ENCODE results near the gene PIP4K2A.

The PIP4K2A gene

DNA sequence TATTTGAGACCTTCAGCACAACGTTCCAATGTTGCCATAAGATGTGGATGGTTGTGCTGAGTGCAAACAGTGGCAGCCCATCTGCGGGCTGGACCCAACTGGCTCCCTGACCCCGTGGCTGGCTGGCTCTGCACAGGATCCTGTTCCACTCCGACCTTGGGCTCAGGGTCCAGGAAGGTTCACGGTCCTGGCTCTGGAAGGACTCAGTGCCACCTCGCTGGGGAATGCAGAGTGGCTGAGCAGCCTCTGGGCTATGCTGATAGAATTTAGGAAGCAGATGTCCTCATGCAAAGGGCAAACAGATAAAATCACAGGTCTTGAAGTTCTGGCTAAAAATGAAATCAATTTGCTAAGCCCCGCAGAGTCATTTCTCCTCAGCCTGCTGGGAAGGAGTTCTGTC is 171.6 kb downstream of the PIP4K2A start:
- no peak overlapping the region for H3K4me3 ChIP-seq (ENCODE audit: low read length in 2 of 2)
- DNase-seq (ENCODE audit: low spot score) = no peak
- peak overlapping the region; percentile 8 for H3K18ac ChIP-seq (ENCODE audit: low read length)
- no peak overlapping the region for H3K4ac ChIP-seq (ENCODE audit: low read length)
- H2BK5ac ChIP-seq (ENCODE audit: low read length) = peak overlapping the region; percentile 45
- H3K23ac ChIP-seq (ENCODE audit: low read depth, low read length, poor library complexity) = no peak overlapping the region
- H3K9me3 ChIP-seq (replicated peaks in 1 of 2; ENCODE audit: control insufficient read depth in 2 of 2, insufficient read depth in 1 of 2, low read depth in 1 of 2, low read length in 2 of 2) = no peaks in the 10 kb centered on the region
- H4K91ac ChIP-seq (ENCODE audit: low read depth, low read length, poor library complexity) = no peak overlapping the region
- no peak overlapping the region for H3K14ac ChIP-seq (ENCODE audit: low read length)
- WGBS, 2 donors (ENCODE audit: extremely low coverage in 2 of 2, insufficient read length in 2 of 2, insufficient replicate concordance in 1 of 2) = no CpG with 5 or more reads among the region's 7 CpGs
- H3K4me2 ChIP-seq (ENCODE audit: insufficient read depth, low read length, poor library complexity, severe bottlenecking) = no peak overlapping the region
- H2BK120ac ChIP-seq (ENCODE audit: low read depth, low read length) = no peak overlapping the region
- no peak overlapping the region for H2BK12ac ChIP-seq (ENCODE audit: low read length)
- no peak overlapping the region for H3K27ac ChIP-seq (replicated peaks; ENCODE audit: low read length)
- H2BK15ac ChIP-seq (ENCODE audit: low read length) = no peak overlapping the region
- no peak overlapping the region for H2AFZ ChIP-seq (ENCODE audit: low read length)
- H2AK5ac ChIP-seq (ENCODE audit: low read depth, low read length) = no peak overlapping the region
- peaks cover 0 to 6% of the 10 kb centered on the region in 2 donors for H3K4me1 ChIP-seq (ENCODE audit: control insufficient read depth in 2 of 2, insufficient read depth in 1 of 2, low read depth in 1 of 2, low read length in 2 of 2)
- no peaks in the 10 kb centered on the region for H3K79me1 ChIP-seq (ENCODE audit: low read depth, low read length)
- H3K36me3 ChIP-seq (replicated peaks in 1 of 2; ENCODE audit: control insufficient read depth in 2 of 2, insufficient read depth in 2 of 2, low read length in 2 of 2) = peaks cover 3 to 39% of the 10 kb centered on the region in 2 donors
- H3K9ac ChIP-seq (ENCODE audit: low read depth, low read length, poor library complexity) = peak overlapping the region; percentile 74
- no peaks in the 10 kb centered on the region for H3K27me3 ChIP-seq (ENCODE audit: control insufficient read depth in 3 of 3, insufficient read depth in 3 of 3, low read depth in 1 of 3, low read length in 3 of 3)
- no peak overlapping the region for H4K8ac ChIP-seq (ENCODE audit: low read depth, low read length)

DNA sequence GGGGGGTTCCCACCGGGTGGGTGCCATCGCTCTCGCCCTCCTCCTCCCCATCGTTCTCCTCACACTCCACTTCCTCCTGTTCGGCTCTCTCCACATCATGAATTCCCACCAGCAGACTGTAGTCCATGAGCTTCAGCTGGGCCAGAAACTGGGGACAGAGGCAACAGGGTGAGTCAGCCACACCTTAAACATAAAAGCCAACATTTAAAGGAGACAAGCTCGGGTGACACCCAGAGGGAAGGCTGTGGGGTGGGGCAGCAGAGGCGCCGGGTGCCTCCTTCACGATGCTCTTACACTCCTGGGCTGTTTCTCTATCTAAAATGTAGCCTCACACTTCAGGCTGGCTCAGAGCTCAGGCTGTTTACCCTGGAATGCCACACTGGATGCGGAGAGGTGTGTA is 172.5 kb downstream of the PIP4K2A start:
- Histone ChIP-seq H2AK5ac (ENCODE audit: low read depth, low read length) (no peak overlapping the region), H3K4me3 (ENCODE audit: low read length in 2 of 2) (no peak overlapping the region), H3K4ac (ENCODE audit: low read length) (no peak overlapping the region), H3K79me1 (ENCODE audit: low read depth, low read length) (no peaks in the 10 kb centered on the region), H2BK5ac (ENCODE audit: low read length) (no peak overlapping the region), H2AFZ (ENCODE audit: low read length) (no peak overlapping the region), H2BK12ac (ENCODE audit: low read length) (no peak overlapping the region), H3K14ac (ENCODE audit: low read length) (peak overlapping the region; percentile 25), H3K27ac (replicated peaks; ENCODE audit: low read length) (no peak overlapping the region), H2BK120ac (ENCODE audit: low read depth, low read length) (no peak overlapping the region), H2BK15ac (ENCODE audit: low read length) (no peak overlapping the region), H3K18ac (ENCODE audit: low read length) (no peak overlapping the region), H3K4me2 (ENCODE audit: insufficient read depth, low read length, poor library complexity, severe bottlenecking) (no peak overlapping the region), H3K27me3 (ENCODE audit: control insufficient read depth in 3 of 3, insufficient read depth in 3 of 3, low read depth in 1 of 3, low read length in 3 of 3) (no peaks in the 10 kb centered on the region), H3K36me3 (replicated peaks in 1 of 2; ENCODE audit: control insufficient read depth in 2 of 2, insufficient read depth in 2 of 2, low read length in 2 of 2) (peaks cover 4 to 42% of the 10 kb centered on the region in 2 donors), H3K23ac (ENCODE audit: low read depth, low read length, poor library complexity) (no peak overlapping the region), H3K9ac (ENCODE audit: low read depth, low read length, poor library complexity) (no peak overlapping the region), H3K4me1 (ENCODE audit: control insufficient read depth in 2 of 2, insufficient read depth in 1 of 2, low read depth in 1 of 2, low read length in 2 of 2) (peaks cover 0 to 1% of the 10 kb centered on the region in 2 donors), H3K9me3 (replicated peaks in 1 of 2; ENCODE audit: control insufficient read depth in 2 of 2, insufficient read depth in 1 of 2, low read depth in 1 of 2, low read length in 2 of 2) (no peaks in the 10 kb centered on the region), H4K91ac (ENCODE audit: low read depth, low read length, poor library complexity) (no peak overlapping the region), H4K8ac (ENCODE audit: low read depth, low read length) (no peak overlapping the region)
- no peak for DNase-seq (ENCODE audit: low spot score)
- WGBS, 2 donors (ENCODE audit: extremely low coverage in 2 of 2, insufficient read length in 2 of 2, insufficient replicate concordance in 1 of 2) = no CpG with 5 or more reads among the region's 10 CpGs

GRCh38 chr10:22539579-22540298 is 174.6 kb downstream of the PIP4K2A start:
- H3K27me3 ChIP-seq (ENCODE audit: control insufficient read depth in 3 of 3, insufficient read depth in 3 of 3, low read depth in 1 of 3, low read length in 3 of 3) = no peaks in the 10 kb centered on the region
- H3K27ac ChIP-seq (replicated peaks; ENCODE audit: low read length) = no peak overlapping the region
- H3K9ac ChIP-seq (ENCODE audit: low read depth, low read length, poor library complexity) = no peak overlapping the region
- no peak overlapping the region for H4K91ac ChIP-seq (ENCODE audit: low read depth, low read length, poor library complexity)
- H2BK15ac ChIP-seq (ENCODE audit: low read length) = no peak overlapping the region
- H3K4me1 ChIP-seq (ENCODE audit: control insufficient read depth in 2 of 2, insufficient read depth in 1 of 2, low read depth in 1 of 2, low read length in 2 of 2) = peaks cover 0 to 1% of the 10 kb centered on the region in 2 donors
- DNase-seq (ENCODE audit: low spot score) = no peak
- H2BK12ac ChIP-seq (ENCODE audit: low read length) = no peak overlapping the region
- no peak overlapping the region for H3K14ac ChIP-seq (ENCODE audit: low read length)
- no peak overlapping the region for H3K23ac ChIP-seq (ENCODE audit: low read depth, low read length, poor library complexity)
- WGBS, 2 donors (ENCODE audit: extremely low coverage in 2 of 2, insufficient read length in 2 of 2, insufficient replicate concordance in 1 of 2) = no CpG with 5 or more reads among the region's 11 CpGs
- no peaks in the 10 kb centered on the region for H3K9me3 ChIP-seq (replicated peaks in 1 of 2; ENCODE audit: control insufficient read depth in 2 of 2, insufficient read depth in 1 of 2, low read depth in 1 of 2, low read length in 2 of 2)
- no peak overlapping the region for H4K8ac ChIP-seq (ENCODE audit: low read depth, low read length)
- no peak overlapping the region for H2AK5ac ChIP-seq (ENCODE audit: low read depth, low read length)
- H3K4me3 ChIP-seq (ENCODE audit: low read length in 2 of 2) = no peak overlapping the region
- no peak overlapping the region for H2AFZ ChIP-seq (ENCODE audit: low read length)
- no peaks in the 10 kb centered on the region for H3K79me1 ChIP-seq (ENCODE audit: low read depth, low read length)
- H3K4ac ChIP-seq (ENCODE audit: low read length) = no peak overlapping the region
- no peak overlapping the region for H2BK5ac ChIP-seq (ENCODE audit: low read length)
- H3K36me3 ChIP-seq (replicated peaks in 1 of 2; ENCODE audit: control insufficient read depth in 2 of 2, insufficient read depth in 2 of 2, low read length in 2 of 2) = peaks cover 4 to 50% of the 10 kb centered on the region in 2 donors
- H3K18ac ChIP-seq (ENCODE audit: low read length) = no peak overlapping the region
- no peak overlapping the region for H2BK120ac ChIP-seq (ENCODE audit: low read depth, low read length)
- H3K4me2 ChIP-seq (ENCODE audit: insufficient read depth, low read length, poor library complexity, severe bottlenecking) = no peak overlapping the region

DNA sequence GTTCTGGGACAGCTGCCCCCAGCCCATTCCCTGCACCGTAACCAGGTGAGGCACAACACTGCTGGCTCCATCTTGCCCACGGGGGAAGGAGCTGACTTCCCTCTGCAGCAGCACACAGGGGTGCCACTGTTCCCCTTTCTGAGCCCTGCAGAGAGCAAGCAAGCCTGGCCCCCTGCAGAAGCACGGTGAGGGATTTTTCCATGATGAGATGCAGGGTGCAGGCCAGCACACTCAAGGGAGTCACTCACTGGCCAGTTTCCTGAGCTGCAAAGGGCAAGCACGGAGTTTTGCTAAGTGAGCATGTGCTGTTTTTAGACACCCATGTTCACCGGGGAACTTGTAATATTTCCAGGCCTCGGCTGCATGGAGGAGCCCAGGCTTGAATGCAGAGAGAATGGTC is 176.6 kb downstream of the PIP4K2A start:
- no CpG with 5 or more reads among the region's 6 CpGs for WGBS, 2 donors (ENCODE audit: extremely low coverage in 2 of 2, insufficient read length in 2 of 2, insufficient replicate concordance in 1 of 2)
- no peak overlapping the region for H2BK15ac ChIP-seq (ENCODE audit: low read length)
- peak overlapping the region; percentile 42 for H2BK12ac ChIP-seq (ENCODE audit: low read length)
- H3K14ac ChIP-seq (ENCODE audit: low read length) = no peak overlapping the region
- no peak overlapping the region for H3K27ac ChIP-seq (replicated peaks; ENCODE audit: low read length)
- H3K4ac ChIP-seq (ENCODE audit: low read length) = no peak overlapping the region
- H3K27me3 ChIP-seq (ENCODE audit: control insufficient read depth in 3 of 3, insufficient read depth in 3 of 3, low read depth in 1 of 3, low read length in 3 of 3) = no peaks in the 10 kb centered on the region
- H3K4me3 ChIP-seq (ENCODE audit: low read length in 2 of 2) = no peak overlapping the region
- no peaks in the 10 kb centered on the region for H3K79me1 ChIP-seq (ENCODE audit: low read depth, low read length)
- H2BK120ac ChIP-seq (ENCODE audit: low read depth, low read length) = no peak overlapping the region
- no peak overlapping the region for H4K91ac ChIP-seq (ENCODE audit: low read depth, low read length, poor library complexity)
- no peak overlapping the region for H2AFZ ChIP-seq (ENCODE audit: low read length)
- H3K9ac ChIP-seq (ENCODE audit: low read depth, low read length, poor library complexity) = no peak overlapping the region
- H2AK5ac ChIP-seq (ENCODE audit: low read depth, low read length) = peak overlapping the region; percentile 8
- no peak overlapping the region for H3K23ac ChIP-seq (ENCODE audit: low read depth, low read length, poor library complexity)
- DNase-seq (ENCODE audit: low spot score) = no peak
- H2BK5ac ChIP-seq (ENCODE audit: low read length) = no peak overlapping the region
- no peak overlapping the region for H3K4me2 ChIP-seq (ENCODE audit: insufficient read depth, low read length, poor library complexity, severe bottlenecking)
- no peaks in the 10 kb centered on the region for H3K9me3 ChIP-seq (replicated peaks in 1 of 2; ENCODE audit: control insufficient read depth in 2 of 2, insufficient read depth in 1 of 2, low read depth in 1 of 2, low read length in 2 of 2)
- no peak overlapping the region for H4K8ac ChIP-seq (ENCODE audit: low read depth, low read length)
- no peaks in the 10 kb centered on the region for H3K4me1 ChIP-seq (ENCODE audit: control insufficient read depth in 2 of 2, insufficient read depth in 1 of 2, low read depth in 1 of 2, low read length in 2 of 2)
- peaks cover 4 to 50% of the 10 kb centered on the region in 2 donors for H3K36me3 ChIP-seq (replicated peaks in 1 of 2; ENCODE audit: control insufficient read depth in 2 of 2, insufficient read depth in 2 of 2, low read length in 2 of 2)
- H3K18ac ChIP-seq (ENCODE audit: low read length) = peak overlapping the region; percentile 85
